ENCODE data around the gene ARPP21. TPM values are rescaled to one million over a fixed set of nuclear protein-coding genes. Genes with fewer than 3 reads are reported as not detected.

Gene ARPP21
- total RNA-seq, 4 donors from 2014 or later = not detected

- Histone ChIP-seq H3K27me3 (peaks cover 0 to 3% (median 0%) of the 10 kb centered on the region in 4 donors), H3K27ac (no peak overlapping the region), H3K4me1 (no peaks in the 10 kb centered on the region), H3K9me3 (no peaks in the 10 kb centered on the region), H3K36me3 (no peaks in the 10 kb centered on the region), H3K4me3 (no peak overlapping the region)
- intact Hi-C loops (cut with DNase I) = no loop called here
- WGBS, 2 donors = 87 to 89% methylated on average over 3 of the region's 3 CpGs
- no peak for DNase-seq
- TF ChIP-seq POLR2A (IDR thresholded peaks at IDR 0.05) = no peak
- no peak for TF ChIP-seq CTCF (IDR thresholded peaks at IDR 0.05)
Observed at GRCh38 chr3:35685153-35685552, 45.8 kb downstream of the ARPP21 start.

- DNase-seq = no peak
- Histone ChIP-seq H3K9me3 (no peaks in the 10 kb centered on the region), H3K36me3 (no peaks in the 10 kb centered on the region), H3K27me3 (no peaks in the 10 kb centered on the region), H3K4me1 (no peaks in the 10 kb centered on the region), H3K4me3 (no peak overlapping the region), H3K27ac (no peak overlapping the region)
- TF ChIP-seq CTCF (IDR thresholded peaks at IDR 0.05) (no peak), POLR2A (IDR thresholded peaks at IDR 0.05) (no peak)
- intact Hi-C loops (cut with DNase I) = no loop called here
- whole genome bisulfite sequencing, 2 donors = 62 to 78% methylated on average over 3 of the region's 3 CpGs
Observed at GRCh38 chr3:35688826-35689225, 49.5 kb downstream of the ARPP21 start.

- no peaks in the 10 kb centered on the region for H3K36me3 ChIP-seq
- intact Hi-C loops (cut with DNase I) = no loop called here
- 62 to 73% methylated on average over 4 of the region's 4 CpGs for WGBS, 2 donors
- TF ChIP-seq POLR2A (IDR thresholded peaks at IDR 0.05) (no peak), CTCF (IDR thresholded peaks at IDR 0.05) (no peak)
- no peaks in the 10 kb centered on the region for H3K9me3 ChIP-seq
- no peak for DNase-seq
- no peak overlapping the region for H3K4me3 ChIP-seq
- no peaks in the 10 kb centered on the region for H3K27me3 ChIP-seq
- H3K27ac ChIP-seq = no peak overlapping the region
- no peaks in the 10 kb centered on the region for H3K4me1 ChIP-seq
Observed at GRCh38 chr3:35690271-35690670, 50.9 kb downstream of the ARPP21 start.

- no peak for TF ChIP-seq CTCF (IDR thresholded peaks at IDR 0.05)
- no peak for TF ChIP-seq POLR2A (IDR thresholded peaks at IDR 0.05)
- H3K4me1 ChIP-seq = no peaks in the 10 kb centered on the region
- no peak overlapping the region for H3K4me3 ChIP-seq
- H3K27me3 ChIP-seq = no peaks in the 10 kb centered on the region
- no peaks in the 10 kb centered on the region for H3K9me3 ChIP-seq
- DNase-seq = no peak
- WGBS, 2 donors = 45 to 47% methylated on average over 3 of the region's 3 CpGs
- intact Hi-C loops (cut with DNase I) = no loop called here
- H3K27ac ChIP-seq = no peak overlapping the region
- no peaks in the 10 kb centered on the region for H3K36me3 ChIP-seq
Observed at GRCh38 chr3:35705904-35706303, 66.6 kb downstream of the ARPP21 start.

- no peak for TF ChIP-seq POLR2A (IDR thresholded peaks at IDR 0.05)
- DNase-seq = no peak
- no peak overlapping the region for H3K4me3 ChIP-seq
- H3K27ac ChIP-seq = no peak overlapping the region
- WGBS, 2 donors = 69 to 72% methylated on average over 3 of the region's 3 CpGs
- intact Hi-C loops (cut with DNase I) = no loop called here
- no peaks in the 10 kb centered on the region for H3K4me1 ChIP-seq
- H3K9me3 ChIP-seq = no peaks in the 10 kb centered on the region
- H3K27me3 ChIP-seq = no peaks in the 10 kb centered on the region
- H3K36me3 ChIP-seq = no peaks in the 10 kb centered on the region
Observed at GRCh38 chr3:35707904-35708303, 68.6 kb downstream of the ARPP21 start.

Measured in esophagus squamous epithelium (tissue), 5 donors.